CD4-positive, alpha-beta T cell treated with Interferon alpha-2 for 1 hour (primary cell): Measurements from ENCODE around the gene FNDC4.

Source experiments
- DNase-seq, 2 donors: peaks; one replicate each; pipeline ENCODE4 v3.0.0-alpha.2; 2020 to 2022

The FNDC4 gene

DNA sequence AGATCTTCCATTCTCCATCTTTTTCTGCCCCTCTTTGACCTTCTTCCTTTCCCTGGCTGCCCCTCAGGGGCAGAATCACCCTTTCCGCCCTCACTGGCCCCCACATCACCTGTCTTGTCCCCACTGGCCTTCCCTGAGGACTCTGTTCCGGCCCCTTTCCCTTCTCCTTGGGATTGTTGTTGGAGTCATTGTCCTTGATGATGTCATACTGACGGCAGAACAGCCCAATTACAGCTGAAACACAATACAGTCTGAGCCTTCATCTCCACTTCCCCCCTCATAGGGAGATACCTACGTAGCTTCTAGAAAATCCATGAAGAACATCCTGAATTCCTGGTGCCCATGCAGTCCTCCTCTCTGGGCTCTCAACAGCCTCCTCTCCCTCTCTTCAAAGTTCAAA is 2.4 kb downstream of the FNDC4 start:
- DNase-seq = no peak

DNA sequence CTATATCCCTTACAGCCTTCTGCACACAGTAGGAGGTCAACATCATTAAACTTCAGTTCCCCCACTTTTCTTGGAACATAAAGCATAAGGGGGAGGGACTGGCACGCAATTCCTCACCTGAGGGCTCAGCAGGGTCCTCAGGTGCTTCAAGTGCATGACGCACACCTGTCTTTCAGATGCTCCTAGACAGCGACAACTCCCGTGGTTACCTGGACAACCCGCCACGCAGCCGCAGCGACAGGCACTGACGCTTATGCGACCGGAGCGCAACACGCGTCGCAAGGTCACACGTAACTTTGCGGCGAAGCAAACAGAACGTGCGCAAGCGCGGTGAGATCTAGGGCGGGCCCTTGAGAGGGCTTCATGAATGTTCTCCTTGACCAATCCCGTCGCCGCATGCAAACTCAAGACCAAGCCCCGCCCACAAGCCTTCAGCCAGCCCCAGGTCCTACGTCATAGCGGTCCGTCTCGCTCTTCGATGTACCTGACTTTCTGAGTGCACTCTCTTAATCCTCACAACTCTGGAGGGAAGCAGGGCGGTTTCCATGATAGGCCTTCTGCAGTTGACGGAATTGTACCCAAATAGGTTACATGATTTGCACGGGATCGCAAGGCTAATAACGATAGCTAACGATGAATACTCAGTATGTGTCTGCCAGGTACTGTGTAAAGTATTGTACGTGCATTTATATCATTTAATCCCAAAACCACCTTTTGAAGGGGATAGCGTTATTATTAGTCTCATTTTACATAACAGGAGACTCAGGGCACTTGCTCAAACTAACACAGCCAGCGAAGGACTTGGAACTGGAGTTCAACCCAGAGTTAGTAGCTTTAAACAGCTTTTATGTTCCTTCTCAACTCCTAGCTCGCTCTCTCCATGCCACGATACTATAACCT is 5.3 kb downstream of the FNDC4 start, which contains the start of gene IFT172:
Gene IFT172 (minus strand): TSS at position 246 of the 900 bp plus-strand sequence. CDS start 90 bp downstream, at position 156.
- DNase-seq = peak; percentile 99 to 100

GRCh38 chr2:27489118-27489497 is 5.9 kb downstream of the FNDC4 start:
- peak in 1 of 2 donors; percentile 19 for DNase-seq

- DNase-seq = no peak
Observed at GRCh38 chr2:27485496-27485895, 9.5 kb downstream of the FNDC4 start.

DNA sequence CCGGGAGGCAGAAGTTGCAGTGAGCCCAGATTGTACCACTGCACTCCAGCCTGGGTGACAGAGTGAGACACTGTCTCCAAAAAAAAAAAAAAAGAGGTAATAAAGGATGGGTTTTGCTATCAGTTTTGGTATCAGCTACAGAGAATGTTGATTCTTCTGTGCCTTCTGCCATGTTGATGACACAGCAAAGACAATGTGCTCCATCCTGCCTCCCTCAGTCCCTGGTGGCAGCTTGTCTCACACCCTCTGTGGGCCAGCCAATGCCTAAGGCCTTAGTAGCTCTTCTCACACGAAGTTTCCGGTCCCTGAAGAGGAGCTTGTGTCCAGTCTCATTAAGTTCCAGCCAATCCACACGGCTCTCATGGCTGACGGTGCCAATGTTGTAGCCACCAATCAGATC is 23.0 kb downstream of the FNDC4 start:
- no peak for DNase-seq

GRCh38 chr2:27464443-27464842 is 30.6 kb downstream of the FNDC4 start:
- DNase-seq = no peak

DNA sequence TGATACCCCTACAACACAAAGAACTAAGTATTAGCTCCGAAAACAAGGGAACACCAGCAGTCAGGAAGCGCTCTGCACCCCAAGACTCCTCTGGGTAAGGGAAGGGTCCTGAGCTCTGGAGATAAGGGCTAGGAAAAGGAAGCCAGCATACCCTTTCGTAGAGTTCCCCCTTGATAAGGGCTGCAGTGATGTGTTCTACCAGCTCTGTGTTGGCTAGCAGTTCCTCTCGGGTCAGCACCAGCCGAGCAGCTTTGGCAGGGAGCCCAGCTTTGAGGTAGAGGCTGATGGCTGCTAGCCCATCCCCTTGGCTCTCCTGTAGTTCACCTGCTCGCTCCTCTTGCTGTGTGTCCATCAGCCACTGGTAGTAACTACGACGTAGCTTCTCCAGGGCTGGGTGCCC is 33.9 kb downstream of the FNDC4 start:
- no peak for DNase-seq

- no peak for DNase-seq
Observed at GRCh38 chr2:27453968-27454367, 41.0 kb downstream of the FNDC4 start.

DNA sequence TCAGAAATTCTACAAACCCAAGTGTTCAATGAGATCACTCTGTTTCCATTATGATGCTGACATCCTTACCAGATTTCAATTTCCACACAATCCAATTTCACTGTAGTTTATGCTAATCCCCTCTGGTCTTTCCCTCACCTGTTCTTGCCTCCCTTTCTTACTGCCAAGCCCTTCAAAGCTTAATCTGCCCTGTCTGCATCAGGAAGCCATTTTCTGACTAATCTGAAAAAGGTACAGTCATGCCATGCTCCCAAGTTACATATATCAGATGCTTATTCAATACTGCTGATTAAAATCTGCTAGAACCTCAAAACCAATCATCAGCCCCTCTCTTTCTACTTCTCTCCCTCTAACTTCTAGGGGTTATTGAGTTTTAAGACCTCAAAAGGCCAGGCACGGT is 43.9 kb downstream of the FNDC4 start:
- no peak for DNase-seq

- DNase-seq = no peak
Observed at GRCh38 chr2:27448381-27448780, 46.6 kb downstream of the FNDC4 start.

DNA sequence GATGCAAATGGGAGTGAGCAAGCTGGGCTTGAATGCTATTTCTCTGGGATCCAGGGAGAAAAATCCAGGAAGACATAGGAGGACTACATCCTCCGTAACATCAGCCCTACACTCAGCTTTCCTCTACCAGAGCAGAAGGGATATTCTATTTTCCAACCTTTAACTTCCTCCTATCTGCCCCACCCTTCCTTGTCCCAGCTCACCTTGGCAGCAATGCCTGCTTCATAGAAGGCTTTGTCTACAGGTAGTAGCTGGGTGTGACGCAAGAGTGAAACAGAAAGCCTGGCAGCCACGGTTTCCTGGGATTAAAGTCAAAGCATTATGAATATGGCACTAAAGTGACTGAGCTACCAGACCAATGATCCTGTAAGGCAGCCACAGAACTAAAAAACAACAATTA is 48.9 kb downstream of the FNDC4 start:
- DNase-seq = no peak

DNA sequence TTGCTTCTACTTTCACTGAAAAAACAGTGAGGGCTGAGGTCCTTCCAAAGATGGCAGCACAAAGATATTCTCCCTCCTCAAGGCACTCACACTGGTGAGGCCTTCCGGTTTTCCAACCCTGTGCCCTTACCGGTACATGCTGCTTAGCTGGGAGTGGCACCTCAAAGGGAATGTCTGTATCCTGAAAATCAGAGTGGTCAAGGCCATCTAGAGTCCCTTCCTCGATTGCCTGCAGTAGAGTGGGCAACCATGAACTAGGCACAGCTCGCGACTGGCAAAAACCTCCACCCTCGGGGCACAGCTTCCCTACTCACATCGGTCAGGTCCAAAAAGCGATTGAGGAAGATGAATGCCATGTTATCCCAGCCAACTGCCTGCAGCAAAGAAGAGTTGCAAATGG is 49.4 kb downstream of the FNDC4 start:
- DNase-seq = no peak

DNA sequence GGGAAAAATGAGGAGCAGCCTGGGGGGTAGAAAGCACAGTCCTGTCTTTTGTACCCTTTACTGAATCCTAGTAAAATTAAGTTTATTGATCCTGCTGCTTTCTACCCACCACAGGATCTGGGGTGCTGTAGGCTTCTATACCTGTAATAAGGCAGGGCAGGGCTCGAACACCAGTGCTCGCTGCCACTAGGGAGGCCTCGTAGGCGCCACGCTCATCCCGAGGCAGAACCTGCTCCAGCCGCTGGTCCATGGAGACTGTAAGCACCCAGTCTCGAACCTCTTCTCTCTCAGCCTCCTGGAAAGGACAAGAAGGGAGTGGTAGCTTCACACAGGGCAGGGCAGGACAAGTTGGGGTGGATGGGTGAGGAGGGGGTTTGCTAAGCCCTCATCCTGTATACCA is 49.8 kb downstream of the FNDC4 start:
- no peak for DNase-seq

- DNase-seq = peak; percentile 5 to 14
Observed at GRCh38 chr2:27442920-27443282, 52.1 kb downstream of the FNDC4 start.

DNA sequence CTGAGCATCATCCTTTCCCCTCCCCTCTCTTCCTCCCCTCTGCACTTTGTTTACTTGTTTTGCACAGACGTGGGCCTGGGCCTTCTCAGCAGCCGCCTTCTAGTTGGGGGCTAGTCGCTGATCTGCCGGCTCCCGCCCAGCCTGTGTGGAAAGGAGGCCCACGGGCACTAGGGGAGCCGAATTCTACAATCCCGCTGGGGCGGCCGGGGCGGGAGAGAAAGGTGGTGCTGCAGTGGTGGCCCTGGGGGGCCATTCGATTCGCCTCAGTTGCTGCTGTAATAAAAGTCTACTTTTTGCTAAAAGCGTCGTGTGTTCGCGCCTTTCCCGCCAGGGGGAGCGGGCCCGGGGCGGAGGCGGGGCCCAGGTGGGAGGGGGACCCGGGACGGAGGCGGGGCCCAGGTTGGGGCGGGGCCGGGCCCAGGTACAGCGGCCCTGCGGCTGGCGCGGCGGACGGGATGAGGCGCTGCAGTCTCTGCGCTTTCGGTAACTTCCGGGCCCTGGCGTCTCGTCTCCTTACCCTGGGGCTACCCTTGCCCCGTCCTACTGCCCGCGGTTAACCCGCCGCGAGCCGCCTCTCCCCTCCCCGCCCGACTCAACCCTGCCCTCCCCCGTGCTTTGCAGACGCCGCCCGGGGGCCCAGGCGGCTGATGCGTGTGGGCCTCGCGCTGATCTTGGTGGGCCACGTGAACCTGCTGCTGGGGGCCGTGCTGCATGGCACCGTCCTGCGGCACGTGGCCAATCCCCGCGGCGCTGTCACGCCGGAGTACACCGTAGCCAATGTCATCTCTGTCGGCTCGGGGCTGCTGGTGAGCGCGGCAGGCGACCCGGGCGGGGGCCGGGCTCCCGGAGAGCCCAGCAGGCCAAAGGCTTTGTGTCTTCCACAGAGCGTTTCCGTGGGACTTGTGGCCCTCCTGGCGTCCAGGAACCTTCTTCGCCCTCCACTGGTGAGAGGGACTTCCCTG is 52.8 kb downstream of the FNDC4 start, which contains the start of gene KRTCAP3:
Gene KRTCAP3 (plus strand): TSS at position 424 of the 962 bp plus-strand sequence. CDS start 32 bp downstream, at position 456.
- DNase-seq = peak; percentile 37 to 77
